NOMO-1 (cell line): ENCODE data around the gene SSR2.
A peak's percentile ranks its signal among the peaks of the same experiment; 100 is the strongest.
"Not testable (repeated sequence)": the region's sequence is repeated elsewhere in the genome, so short reads cannot be mapped to it uniquely, and the experiment has no call there.

Experiments
- DNase-seq, 2 experiments: peaks; one replicate each; lab custom pipeline; 2025; ENCODE audit not compliant: unreplicated experiment in 2 of 2; lab: John Stamatoyannopoulos, UW

SSR2 gene

GRCh38 chr1:156048663-156049258, 28.0 kb upstream of the SSR2 start:
- no peak for DNase-seq

- no peak for DNase-seq
Observed at GRCh38 chr1:156045076-156045475, 24.3 kb upstream of the SSR2 start.

GRCh38 chr1:156042828-156043227, 22.1 kb upstream of the SSR2 start:
- DNase-seq, result no peak

- not testable (repeated sequence) for DNase-seq
Observed at GRCh38 chr1:156034991-156035390, 14.2 kb upstream of the SSR2 start.

- no peak for DNase-seq
Observed at GRCh38 chr1:156033011-156033410, 12.3 kb upstream of the SSR2 start.

GRCh38 chr1:156026588-156026987, 5.8 kb upstream of the SSR2 start:
- no peak for DNase-seq

- peak in 1 of 2 experiments; percentile 10 for DNase-seq
Observed at GRCh38 chr1:156025876-156026275, 5.1 kb upstream of the SSR2 start.

- DNase-seq, result no peak
Observed at GRCh38 chr1:156024801-156025200, 4.0 kb upstream of the SSR2 start.

- DNase-seq, result no peak
Observed at GRCh38 chr1:156021954-156022353, 1.2 kb upstream of the SSR2 start.

- no peak for DNase-seq
Observed at GRCh38 chr1:156021093-156021428, 310 bp upstream of the SSR2 start.

- no peak for DNase-seq
Observed at GRCh38 chr1:156019946-156020292, 832 bp downstream of the SSR2 start.

GRCh38 chr1:156014829-156015228, 5.9 kb downstream of the SSR2 start:
- DNase-seq, result no peak

- DNase-seq, result no peak
Observed at GRCh38 chr1:156012051-156012817, 8.5 kb downstream of the SSR2 start.

GRCh38 chr1:156009404-156009803, 11.3 kb downstream of the SSR2 start:
- DNase-seq, result no peak

- DNase-seq, result no peak
Observed at GRCh38 chr1:156006666-156007376, 13.9 kb downstream of the SSR2 start.

GRCh38 chr1:156004843-156005584, 15.7 kb downstream of the SSR2 start:
- no peak for DNase-seq

- no peak for DNase-seq
Observed at GRCh38 chr1:156003923-156004188, 16.9 kb downstream of the SSR2 start.

GRCh38 chr1:156002188-156002911, 18.4 kb downstream of the SSR2 start:
- DNase-seq, result no peak

GRCh38 chr1:156001662-156002171, 19.0 kb downstream of the SSR2 start:
- no peak for DNase-seq

GRCh38 chr1:156001021-156001661, 19.6 kb downstream of the SSR2 start:
- no peak for DNase-seq
